Urinary bladder (tissue), 2 donors: ENCODE results near the gene SMPX. TPM values are rescaled to one million over a fixed set of nuclear protein-coding genes. Genes with fewer than 3 reads are reported as not detected.

Source experiments
- polyA plus RNA-seq: library from polyadenylated mRNA; stranded (reverse); fragments of 200-250 nt; gene quantifications from one replicate; pipeline ENCODE4 v1.2.3, GENCODE V29; 2013
- total RNA-seq: library from RNA; depleted of rRNA; stranded (reverse); fragments of >200 nt; gene quantifications from one replicate; pipeline ENCODE4 v1.2.3, GENCODE V29; 2014
- donor health status: healthy.

Gene SMPX
- total and polyA plus RNA-seq, 2 donors: 3.6 to 47.5 TPM

Other genes starting within 250 kb of the SMPX start
- gene KLHL34, start 99.8 kb downstream of the SMPX start, total RNA-seq: not detected
- 0.09 TPM for gene KLHL34, start 99.8 kb downstream of the SMPX start, polyA plus RNA-seq
- gene MBTPS2, start 81.5 kb upstream of the SMPX start, total RNA-seq: 20.7 TPM
- gene MBTPS2, start 81.5 kb upstream of the SMPX start, polyA plus RNA-seq: 10.5 TPM
- gene YY2, start 97.9 kb upstream of the SMPX start, total RNA-seq: 4.2 TPM
- gene YY2, start 97.9 kb upstream of the SMPX start, polyA plus RNA-seq: 1.1 TPM
- 69.6 TPM for gene SMS, start 182.6 kb upstream of the SMPX start, total RNA-seq
- 62.3 TPM for gene SMS, start 182.6 kb upstream of the SMPX start, polyA plus RNA-seq